Measurements from ENCODE around the gene DDAH1. TPM values are rescaled to one million over a fixed set of nuclear protein-coding genes. Genes with fewer than 3 reads are reported as not detected.

Gene DDAH1
- total and polyA plus RNA-seq, 2 experiments from 2014 or later, result 29.4 to 41.7 TPM

GRCh38 chr1:85360730-85361493 lies 104.0 kb downstream of the DDAH1 start (continued):
- TF ChIP-seq CTCF (conservative IDR thresholded peaks at IDR 0.05; ENCODE audit: low read depth in 2 of 2), result no peak
- TF ChIP-seq EZH2phosphoT487 (IDR thresholded peaks at IDR 0.05; ENCODE audit: unreplicated experiment), result no peak
- no peak for TF ChIP-seq JUNB (IDR thresholded peaks at IDR 0.05; ENCODE audit: unreplicated experiment)
- no peak for TF ChIP-seq CREB1 (CRISPR knock-in tag; IDR thresholded peaks at IDR 0.05; ENCODE audit: low read depth)

- H2AFZ ChIP-seq, result no peak overlapping the region
- no peak overlapping the region for H3K4me2 ChIP-seq
- H3K27ac Mint-ChIP-seq, result no peak overlapping the region
- TF ChIP-seq CREB1 (CRISPR knock-in tag; IDR thresholded peaks at IDR 0.05; ENCODE audit: low read depth) (no peak), EZH2 (IDR thresholded peaks at IDR 0.05; ENCODE audit: low read depth, unreplicated experiment) (no peak), JUNB (IDR thresholded peaks at IDR 0.05; ENCODE audit: unreplicated experiment) (no peak), CTCF (conservative IDR thresholded peaks at IDR 0.05; ENCODE audit: low read depth in 2 of 2) (no peak), NANOG (IDR thresholded peaks at IDR 0.05; ENCODE audit: borderline replicate concordance) (no peak), ZNF462 (CRISPR knock-in tag; IDR thresholded peaks at IDR 0.05) (no peak), STAT1 (IDR thresholded peaks at IDR 0.05; ENCODE audit: unreplicated experiment) (no peak), ETS1 (IDR thresholded peaks at IDR 0.05) (no peak), ZNF331 (CRISPR knock-in tag; IDR thresholded peaks at IDR 0.05; ENCODE audit: low read depth) (no peak), POLR2AphosphoS5 (IDR thresholded peaks at IDR 0.05; ENCODE audit: low read depth) (no peak)
Observed at GRCh38 chr1:85359874-85360721, 104.9 kb downstream of the DDAH1 start.

More at GRCh38 chr1:85359874-85360721, 104.9 kb downstream of the DDAH1 start:
- H4K20me1 ChIP-seq (replicated peaks; ENCODE audit: insufficient read depth), result no peaks in the 10 kb centered on the region
- Mint-ChIP-seq H3K4me3 (no peak overlapping the region), H3K36me3 (ENCODE audit: low read depth) (no peaks in the 10 kb centered on the region), H3K9me3 (no peaks in the 10 kb centered on the region), H3K27me3 (ENCODE audit: insufficient read depth, low read depth, poor library complexity) (no peaks in the 10 kb centered on the region), H3K4me1 (no peaks in the 10 kb centered on the region)
- H3K9me2 ChIP-seq (ENCODE audit: insufficient read depth), result no peaks in the 10 kb centered on the region
- H3K79me2 ChIP-seq (replicated peaks; ENCODE audit: insufficient read depth), result no peaks in the 10 kb centered on the region
- no peak overlapping the region for H3K4me3 ChIP-seq
- no peaks in the 10 kb centered on the region for H3K27me3 ChIP-seq (ENCODE audit: insufficient read depth)
- no peak for ATAC-seq
- no peak for DNase-seq (ENCODE audit: low spot score)
- no peak overlapping the region for H3K27ac ChIP-seq (ENCODE audit: low read depth)
- H3K36me3 ChIP-seq (ENCODE audit: insufficient read depth), result no peaks in the 10 kb centered on the region
- no peaks in the 10 kb centered on the region for H3K4me1 ChIP-seq (ENCODE audit: insufficient read depth)
- no peaks in the 10 kb centered on the region for H3F3A ChIP-seq (replicated peaks; ENCODE audit: low read depth)

All from GM23338 (cell line).